ENCODE results near the gene ASRGL1. TPM values are rescaled to one million over a fixed set of nuclear protein-coding genes. Genes with fewer than 3 reads are reported as not detected.
A peak's percentile ranks its signal among the peaks of the same experiment; 100 is the strongest.
"Not testable (repeated sequence)": the region's sequence is repeated elsewhere in the genome, so short reads cannot be mapped to it uniquely, and the experiment has no call there.

ASRGL1 gene
- total RNA-seq, 2 experiments from 2014 or later: 9.5 to 11.6 TPM

GRCh38 chr11:62386083-62386482 is 48.8 kb downstream of the ASRGL1 start:
- H3K4me3 Mint-ChIP-seq; H3K27ac Mint-ChIP-seq; DNase-seq; H3K9me3 Mint-ChIP-seq; H3K27me3 Mint-ChIP-seq (ENCODE audit: low read depth); H3K36me3 Mint-ChIP-seq (ENCODE audit: low read depth): not testable (repeated sequence)
- H3K4me1 Mint-ChIP-seq (ENCODE audit: low read depth): peaks cover 11% of the 10 kb centered on the region
- CTCF ChIA-PET: interaction anchor here (1.2 kb wide), 1 partner anchor 21 kb away, joined by 3 read pairs; no protein-coding TSS in a partner anchor
- intact Hi-C loops (cut with micrococcal nuclease): loop anchor here (5.0 kb wide), 1 partner anchor 171 kb away; no protein-coding TSS in a partner anchor

DNA sequence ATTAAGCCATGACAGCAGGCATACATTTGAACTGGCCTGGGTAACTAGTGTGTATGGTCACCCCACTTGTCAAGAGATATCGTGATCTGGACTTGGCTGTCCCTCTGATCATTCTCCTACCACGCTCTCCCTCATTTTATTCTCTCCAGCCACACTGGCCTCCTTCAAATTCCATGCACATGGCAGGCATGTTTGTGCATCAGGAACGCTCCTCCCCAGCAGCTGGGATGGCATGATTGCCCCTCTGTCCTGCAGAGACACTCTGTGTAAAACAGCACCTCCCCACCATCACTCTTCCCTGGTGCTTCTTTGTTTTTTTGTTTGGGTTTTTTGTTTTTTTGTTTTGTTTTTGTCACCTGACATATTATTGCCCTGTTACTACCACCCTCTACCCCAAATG is 50.1 kb downstream of the ASRGL1 start:
- CTCF ChIA-PET: no interaction called here
- Mint-ChIP-seq H3K4me1 (ENCODE audit: low read depth) (peaks cover 11% of the 10 kb centered on the region), H3K36me3 (ENCODE audit: low read depth) (no peaks in the 10 kb centered on the region), H3K27ac (no peak overlapping the region), H3K4me3 (no peak overlapping the region), H3K9me3 (no peaks in the 10 kb centered on the region), H3K27me3 (ENCODE audit: low read depth) (no peaks in the 10 kb centered on the region)
- no peak for DNase-seq
- intact Hi-C loops (cut with micrococcal nuclease): loop anchor here (5.0 kb wide), 1 partner anchor 170 kb away; no protein-coding TSS in a partner anchor

DNA sequence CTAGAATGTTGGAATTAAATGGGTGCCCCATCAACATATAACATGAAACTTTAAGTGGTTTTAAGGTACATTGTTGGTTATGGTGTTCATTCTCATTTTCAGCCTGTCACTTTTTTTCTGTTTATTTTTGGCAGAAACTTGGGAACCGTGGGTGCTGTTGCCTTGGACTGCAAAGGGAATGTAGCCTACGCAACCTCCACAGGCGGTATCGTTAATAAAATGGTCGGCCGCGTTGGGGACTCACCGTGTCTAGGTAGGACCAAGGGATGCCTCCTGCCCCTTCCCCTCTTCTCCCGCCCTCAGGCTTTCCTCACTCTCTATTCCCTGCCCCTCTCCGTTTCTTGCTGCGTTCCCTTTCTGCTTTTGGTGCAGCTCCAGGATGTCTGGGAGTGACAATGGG is 51.8 kb downstream of the ASRGL1 start:
- Mint-ChIP-seq H3K9me3 (no peaks in the 10 kb centered on the region), H3K4me1 (ENCODE audit: low read depth) (peaks cover 11% of the 10 kb centered on the region), H3K36me3 (ENCODE audit: low read depth) (no peaks in the 10 kb centered on the region), H3K27me3 (ENCODE audit: low read depth) (no peaks in the 10 kb centered on the region), H3K4me3 (no peak overlapping the region), H3K27ac (no peak overlapping the region)
- CTCF ChIA-PET: no interaction called here
- DNase-seq: no peak
- intact Hi-C loops (cut with micrococcal nuclease): loop anchor here (5.0 kb wide), 1 partner anchor 168 kb away; no protein-coding TSS in a partner anchor

- Mint-ChIP-seq H3K9me3 (no peaks in the 10 kb centered on the region), H3K27ac (no peak overlapping the region), H3K36me3 (ENCODE audit: low read depth) (no peaks in the 10 kb centered on the region), H3K4me3 (no peak overlapping the region), H3K4me1 (ENCODE audit: low read depth) (peaks cover 12% of the 10 kb centered on the region), H3K27me3 (ENCODE audit: low read depth) (no peaks in the 10 kb centered on the region)
- intact Hi-C loops (cut with micrococcal nuclease): loop anchor here (5.0 to 10.0 kb wide), 2 partner anchors 305 to 472 kb away; no protein-coding TSS in a partner anchor
- no peak for DNase-seq
- CTCF ChIA-PET: interaction anchor here (1.7 kb wide), 1 partner anchor 34 kb away, joined by 12 read pairs; no protein-coding TSS in a partner anchor
These were observed 53.0 kb downstream of the ASRGL1 start for GRCh38 chr11:62390237-62390636.

GRCh38 chr11:62390722-62391121 is 53.5 kb downstream of the ASRGL1 start:
- Mint-ChIP-seq H3K27me3 (ENCODE audit: low read depth) (no peaks in the 10 kb centered on the region), H3K36me3 (ENCODE audit: low read depth) (no peaks in the 10 kb centered on the region), H3K4me3 (no peak overlapping the region), H3K4me1 (ENCODE audit: low read depth) (peaks cover 12% of the 10 kb centered on the region), H3K27ac (no peak overlapping the region), H3K9me3 (no peaks in the 10 kb centered on the region)
- CTCF ChIA-PET: interaction anchor here (0.6 to 1.7 kb wide), 2 partner anchors 10 to 34 kb away, joined by 3 to 12 read pairs; no protein-coding TSS in a partner anchor
- intact Hi-C loops (cut with micrococcal nuclease): loop anchor here (5.0 to 10.0 kb wide), 2 partner anchors 304 to 472 kb away; no protein-coding TSS in a partner anchor
- DNase-seq: no peak

- Mint-ChIP-seq H3K4me1 (ENCODE audit: low read depth) (peaks cover 6% of the 10 kb centered on the region), H3K4me3 (no peak overlapping the region), H3K27me3 (ENCODE audit: low read depth) (no peaks in the 10 kb centered on the region), H3K36me3 (ENCODE audit: low read depth) (no peaks in the 10 kb centered on the region), H3K9me3 (no peaks in the 10 kb centered on the region), H3K27ac (no peak overlapping the region)
- DNase-seq: no peak
- intact Hi-C loops (cut with micrococcal nuclease): loop anchor here (5.0 to 10.0 kb wide), 2 partner anchors 303 to 470 kb away; no protein-coding TSS in a partner anchor
- CTCF ChIA-PET: interaction anchor here (0.9 to 1.8 kb wide), 3 partner anchors 12 to 152 kb away, joined by 3 to 9 read pairs (median 4); no protein-coding TSS in a partner anchor
These were observed 54.6 kb downstream of the ASRGL1 start for GRCh38 chr11:62391642-62392425.

DNA sequence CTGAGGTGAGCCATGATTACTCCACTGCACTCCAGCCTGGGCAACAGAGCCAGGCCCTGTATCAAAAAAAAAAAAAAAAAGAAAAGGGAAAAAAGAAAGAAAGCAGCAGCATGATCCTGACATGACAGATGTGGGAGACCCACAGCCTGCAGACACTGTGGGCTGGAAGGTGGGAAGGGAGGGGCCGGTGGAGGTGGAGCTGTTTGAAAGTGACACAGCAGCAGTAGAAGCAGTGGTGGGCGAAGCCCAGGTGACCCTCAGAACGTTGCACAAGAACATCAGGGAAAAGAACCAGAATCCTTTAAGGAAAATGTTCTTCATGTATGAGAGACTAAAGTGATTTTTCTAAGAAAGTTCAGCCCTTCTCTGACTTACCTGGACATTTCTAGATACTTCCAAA is 55.3 kb downstream of the ASRGL1 start:
- DNase-seq: no peak
- intact Hi-C loops (cut with micrococcal nuclease): loop anchor here (5.0 to 10.0 kb wide), 2 partner anchors 302 to 470 kb away; no protein-coding TSS in a partner anchor
- Mint-ChIP-seq H3K9me3 (no peaks in the 10 kb centered on the region), H3K27me3 (ENCODE audit: low read depth) (no peaks in the 10 kb centered on the region), H3K27ac (no peak overlapping the region), H3K4me3 (no peak overlapping the region), H3K4me1 (ENCODE audit: low read depth) (peaks cover 3% of the 10 kb centered on the region), H3K36me3 (ENCODE audit: low read depth) (no peaks in the 10 kb centered on the region)
- CTCF ChIA-PET: interaction anchor here (0.9 to 1.8 kb wide), 4 partner anchors 9 to 151 kb away, joined by 3 to 9 read pairs (median 5); no protein-coding TSS in a partner anchor

DNA sequence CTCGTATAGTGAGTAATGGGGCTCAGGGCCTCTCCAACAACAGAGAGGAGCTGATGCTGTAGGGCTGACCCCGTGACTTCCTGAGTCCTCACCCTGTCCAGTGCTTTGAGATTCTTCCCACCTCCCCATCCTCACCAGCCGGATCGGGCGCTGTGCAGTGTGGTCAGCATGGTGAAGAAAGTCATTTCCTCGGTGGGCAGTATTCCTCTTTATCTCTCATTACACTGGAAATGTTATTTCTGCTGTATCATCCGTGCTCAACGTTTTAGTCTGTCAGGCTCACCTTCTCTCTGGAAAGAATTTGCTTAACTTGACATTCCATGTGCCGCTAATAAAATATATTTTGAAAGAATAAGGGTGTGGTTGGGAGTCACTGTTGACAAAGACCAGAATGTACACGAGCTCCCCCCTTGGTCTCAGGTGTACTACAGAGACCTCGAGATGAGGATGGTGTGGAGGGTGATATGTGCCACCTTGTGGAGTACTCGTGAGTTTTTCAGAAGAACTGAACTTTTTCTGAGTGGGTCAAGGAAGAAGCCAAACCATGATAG is 55.9 kb downstream of the ASRGL1 start:
- Mint-ChIP-seq H3K36me3 (ENCODE audit: low read depth) (no peaks in the 10 kb centered on the region), H3K27ac (no peak overlapping the region), H3K4me3 (no peak overlapping the region), H3K27me3 (ENCODE audit: low read depth) (no peaks in the 10 kb centered on the region), H3K4me1 (ENCODE audit: low read depth) (peaks cover 2% of the 10 kb centered on the region), H3K9me3 (no peaks in the 10 kb centered on the region)
- CTCF ChIA-PET: interaction anchor here (1.1 to 3.3 kb wide), 6 partner anchors 9 to 150 kb away, joined by 3 to 24 read pairs (median 5); no protein-coding TSS in a partner anchor
- DNase-seq: no peak
- intact Hi-C loops (cut with micrococcal nuclease): loop anchor here (1.0 to 10.0 kb wide), 3 partner anchors 13 to 469 kb away; no protein-coding TSS in a partner anchor

GRCh38 chr11:62393735-62394134 is 56.5 kb downstream of the ASRGL1 start:
- CTCF ChIA-PET: interaction anchor here (1.1 to 3.8 kb wide), 10 partner anchors 12 to 412 kb away, joined by 3 to 24 read pairs (median 6); partner anchors contain the start of gene EEF1G
- Mint-ChIP-seq H3K27ac (no peak overlapping the region), H3K4me3 (no peak overlapping the region), H3K9me3 (no peaks in the 10 kb centered on the region), H3K36me3 (ENCODE audit: low read depth) (no peaks in the 10 kb centered on the region), H3K27me3 (ENCODE audit: low read depth) (no peaks in the 10 kb centered on the region), H3K4me1 (ENCODE audit: low read depth) (peaks cover 5% of the 10 kb centered on the region)
- intact Hi-C loops (cut with micrococcal nuclease): loop anchor here (1.0 to 10.0 kb wide), 4 partner anchors 13 to 469 kb away; no protein-coding TSS in a partner anchor
- no peak for DNase-seq

DNA sequence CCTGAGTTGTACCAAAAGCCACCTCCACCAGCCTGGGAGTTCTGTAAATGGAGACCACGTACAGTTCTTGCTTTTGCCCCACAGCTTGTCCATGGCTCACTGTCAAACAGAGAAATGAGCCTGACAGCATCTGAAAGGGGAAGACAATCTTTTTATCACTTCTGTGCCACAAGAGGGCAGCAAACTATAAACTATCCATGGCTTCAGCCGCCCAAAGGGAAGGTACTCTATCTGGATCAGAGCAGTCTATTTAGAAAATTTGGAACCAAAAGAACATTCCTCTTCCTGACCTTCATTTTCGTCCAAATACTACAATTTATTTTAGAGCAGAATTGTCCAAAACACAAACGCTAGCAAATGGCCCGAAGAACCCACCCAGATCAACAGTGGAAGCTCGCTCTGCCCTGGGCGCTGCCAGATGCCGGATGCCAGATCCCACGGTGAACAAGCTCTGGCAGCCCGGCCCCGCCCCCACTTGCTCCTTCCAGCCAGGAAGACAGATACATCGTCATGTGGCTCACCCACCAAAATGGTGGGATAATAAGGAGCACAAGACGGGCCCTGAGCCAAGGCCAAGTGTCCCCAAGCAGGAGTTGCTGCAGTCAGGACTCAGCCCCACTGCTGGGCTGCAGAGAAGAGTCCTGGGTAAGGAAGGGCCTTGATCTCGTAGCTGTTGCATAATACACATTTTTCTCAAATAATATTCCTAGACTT is 57.7 kb downstream of the ASRGL1 start:
- H3K27ac Mint-ChIP-seq: no peak overlapping the region
- no peaks in the 10 kb centered on the region for H3K36me3 Mint-ChIP-seq (ENCODE audit: low read depth)
- H3K27me3 Mint-ChIP-seq (ENCODE audit: low read depth): no peaks in the 10 kb centered on the region
- H3K4me3 Mint-ChIP-seq: no peak overlapping the region
- CTCF ChIA-PET: interaction anchor here (0.5 to 3.8 kb wide), 29 partner anchors 9 to 411 kb away, joined by 3 to 33 read pairs (median 4); partner anchors contain the start of genes AHNAK, EEF1G, LRRN4CL and TUT1
- no peaks in the 10 kb centered on the region for H3K9me3 Mint-ChIP-seq
- DNase-seq: peak; percentile 67
- H3K4me1 Mint-ChIP-seq (ENCODE audit: low read depth): peaks cover 17% of the 10 kb centered on the region
- intact Hi-C loops (cut with micrococcal nuclease): loop anchor here (1.0 to 10.0 kb wide), 3 partner anchors 148 to 467 kb away; no protein-coding TSS in a partner anchor

DNA sequence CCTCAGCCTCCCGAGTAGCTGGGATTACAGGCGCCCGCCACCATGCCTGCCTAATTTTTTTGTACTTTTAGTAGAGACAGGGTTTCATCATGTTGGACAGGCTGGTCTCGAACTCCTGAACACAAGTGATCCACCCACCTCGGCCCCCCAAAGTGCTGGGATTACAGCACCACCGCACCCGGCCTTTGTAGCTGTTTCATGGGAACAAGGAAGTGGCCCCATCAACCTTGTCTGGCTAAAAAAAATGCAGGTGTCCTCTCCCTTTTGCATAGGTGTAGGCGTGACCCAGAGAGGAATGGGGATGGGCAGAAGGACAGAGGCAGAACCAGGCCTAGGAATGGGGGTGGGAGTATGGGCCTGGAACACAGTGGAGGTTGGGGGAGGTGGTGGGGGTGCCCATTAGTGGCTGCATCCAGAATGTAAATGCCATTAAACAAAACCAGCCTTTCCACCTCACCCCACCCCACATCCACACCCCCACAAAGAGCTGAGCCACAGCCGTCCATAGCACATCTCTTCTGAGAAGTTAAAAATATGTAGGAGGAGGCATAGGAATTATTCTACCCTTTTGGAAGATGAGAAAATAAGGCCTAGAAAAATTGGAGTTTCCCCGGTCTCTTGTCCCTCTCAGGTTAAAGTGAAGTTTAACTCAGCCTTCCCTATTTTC is 58.8 kb downstream of the ASRGL1 start:
- no peak overlapping the region for H3K4me3 Mint-ChIP-seq
- no peaks in the 10 kb centered on the region for H3K36me3 Mint-ChIP-seq (ENCODE audit: low read depth)
- intact Hi-C loops (cut with micrococcal nuclease): loop anchor here (10.0 kb wide), 1 partner anchor 299 kb away; no protein-coding TSS in a partner anchor
- no peak overlapping the region for H3K27ac Mint-ChIP-seq
- no peaks in the 10 kb centered on the region for H3K27me3 Mint-ChIP-seq (ENCODE audit: low read depth)
- DNase-seq: no peak
- CTCF ChIA-PET: interaction anchor here (0.6 to 3.8 kb wide), 16 partner anchors 8 to 392 kb away, joined by 3 to 33 read pairs (median 6); partner anchors contain the start of gene TUT1
- no peaks in the 10 kb centered on the region for H3K9me3 Mint-ChIP-seq
- H3K4me1 Mint-ChIP-seq (ENCODE audit: low read depth): peaks cover 21% of the 10 kb centered on the region
